ENCODE measurements around the gene RAB10. TPM values are rescaled to one million over a fixed set of nuclear protein-coding genes. Genes with fewer than 3 reads are reported as not detected.
"Not testable (repeated sequence)": the region's sequence is repeated elsewhere in the genome, so short reads cannot be mapped to it uniquely, and the experiment has no call there.

The RAB10 gene
- 115 and 119 TPM in 2 replicates for total RNA-seq

DNA sequence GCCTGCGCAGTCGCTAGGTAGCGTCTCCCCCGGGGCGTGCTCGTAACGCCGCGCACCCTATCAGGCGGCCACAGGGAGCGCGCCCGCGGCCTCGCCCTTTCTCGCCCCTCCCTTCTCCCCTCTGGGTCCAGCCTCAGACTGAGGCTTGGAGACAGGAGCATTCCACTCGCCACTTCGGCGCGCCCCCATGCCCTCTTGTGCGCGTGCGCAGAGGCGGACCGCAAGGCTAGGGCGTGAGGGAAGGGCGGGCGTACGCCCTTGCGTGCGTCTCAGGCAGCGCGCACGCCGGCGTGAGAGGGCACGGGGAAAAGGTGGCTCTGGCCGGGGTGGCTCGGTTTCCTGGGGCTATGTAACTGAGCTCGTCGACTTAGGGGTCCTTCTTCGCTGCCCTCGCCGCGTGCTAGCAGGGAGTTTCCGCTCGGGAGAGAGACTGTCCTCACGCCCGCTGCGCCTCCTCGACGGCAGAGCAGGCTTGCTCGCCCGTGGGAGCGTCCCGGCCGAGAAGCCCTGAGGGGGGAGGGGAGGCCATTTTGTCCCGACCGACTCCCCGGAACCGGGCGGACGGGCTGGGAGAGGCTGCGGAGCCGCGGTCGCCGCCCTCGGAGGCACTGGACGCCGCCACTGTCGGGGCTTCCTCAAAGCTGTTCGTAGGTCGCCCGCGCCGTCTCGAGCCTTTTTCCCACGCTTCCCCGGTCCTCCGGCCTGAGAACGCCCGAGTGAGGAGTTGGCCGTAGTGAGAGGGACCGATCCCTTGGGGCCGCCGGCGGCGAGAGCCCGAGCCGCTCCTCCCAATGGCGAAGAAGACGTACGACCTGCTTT lies at the start of gene RAB10:
Gene RAB10, plus strand, starts transcription at position 267 of the 819 bp plus-strand sequence. Its CDS starts 525 bp downstream, at position 792.
- intact Hi-C loops (cut with micrococcal nuclease) = loop anchor here (1.0 to 10.0 kb wide), 5 partner anchors 34 to 1059 kb away; partner anchors contain the start of genes ASXL2, DNAJC27, HADHA and HADHB

DNA sequence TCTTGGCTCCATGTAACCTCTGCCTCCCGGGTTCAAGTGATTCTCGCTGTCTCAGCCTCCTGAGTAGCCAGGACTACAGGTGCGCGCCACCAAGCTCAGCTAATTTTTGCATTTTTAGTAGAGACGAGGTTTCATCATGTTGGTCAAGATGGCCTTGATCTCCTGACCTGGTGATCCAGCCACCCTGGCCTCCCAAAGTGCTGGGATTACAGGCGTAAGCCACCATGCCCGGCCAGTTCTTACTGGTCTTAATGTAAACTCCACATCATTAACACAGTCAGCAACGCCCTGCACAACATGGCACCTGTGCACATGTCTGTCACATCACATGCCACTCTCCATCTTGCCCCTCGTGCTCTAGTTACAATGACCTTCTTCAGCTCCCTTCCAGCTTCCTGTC lies 45.8 kb upstream of the RAB10 start:
- intact Hi-C loops (cut with micrococcal nuclease) = no loop called here

DNA sequence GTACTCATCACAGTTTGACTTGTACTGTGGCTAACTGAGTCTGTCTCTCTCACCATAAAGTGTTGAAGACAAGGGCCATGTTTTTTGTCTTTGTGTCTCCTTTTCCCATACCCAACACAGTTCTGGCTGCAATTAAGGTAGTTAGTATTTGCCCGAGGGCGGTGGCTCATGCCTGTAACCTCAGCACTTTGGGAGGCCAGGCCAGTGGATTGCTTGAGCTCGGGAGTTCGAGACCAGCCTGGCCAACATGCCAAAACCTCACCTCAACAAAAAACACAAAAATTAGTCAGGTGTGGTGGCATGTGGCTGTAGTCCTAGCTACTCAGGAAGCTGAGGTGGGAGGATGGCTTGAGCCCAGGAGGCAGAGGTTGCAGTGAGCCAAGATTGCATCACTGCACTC lies 44.7 kb upstream of the RAB10 start:
- intact Hi-C loops (cut with micrococcal nuclease) = no loop called here

DNA sequence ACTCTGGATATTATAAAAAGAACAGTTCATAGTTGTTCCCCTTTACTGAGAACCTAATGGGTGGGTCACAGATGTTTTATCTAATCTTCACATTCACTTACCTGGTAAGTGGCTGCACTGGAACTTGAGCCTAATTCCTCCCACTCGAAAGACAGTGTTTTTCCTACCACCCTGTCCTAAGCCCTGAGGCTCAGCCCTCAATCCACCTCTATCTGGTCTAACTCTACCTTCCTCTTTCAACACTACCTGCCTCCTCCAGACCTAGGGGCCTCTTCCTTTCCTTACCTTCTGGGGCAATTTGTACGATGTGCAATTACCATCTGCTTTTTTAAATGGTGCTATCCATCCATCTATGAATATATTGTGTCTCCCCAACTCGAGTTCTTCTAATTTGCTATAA lies 41.9 kb upstream of the RAB10 start:
- intact Hi-C loops (cut with micrococcal nuclease) = loop anchor here (1.0 to 5.0 kb wide), 3 partner anchors 40 to 153 kb away; partner anchors contain the start of gene RAB10

DNA sequence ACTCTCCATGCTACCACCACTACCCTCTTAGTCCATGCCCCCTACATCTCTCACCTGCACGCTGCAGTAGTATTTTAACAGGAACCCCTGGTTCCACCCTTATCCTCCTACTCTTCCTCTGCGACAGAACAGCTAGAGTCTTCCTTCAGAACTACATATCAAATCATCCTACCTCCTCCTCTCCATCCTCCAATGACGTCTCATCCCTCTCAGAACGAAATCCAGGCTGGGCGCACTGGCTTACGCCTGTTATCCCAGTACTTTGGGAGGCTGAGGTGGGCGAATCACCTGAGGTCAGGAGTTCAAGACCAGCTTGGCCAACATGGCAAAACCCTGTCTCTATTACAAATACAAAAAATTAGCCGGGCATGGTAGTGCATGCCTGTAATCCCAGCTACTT lies 41.3 kb upstream of the RAB10 start:
- intact Hi-C loops (cut with micrococcal nuclease) = loop anchor here (5.0 kb wide), 1 partner anchor 40 kb away; no protein-coding TSS in a partner anchor

DNA sequence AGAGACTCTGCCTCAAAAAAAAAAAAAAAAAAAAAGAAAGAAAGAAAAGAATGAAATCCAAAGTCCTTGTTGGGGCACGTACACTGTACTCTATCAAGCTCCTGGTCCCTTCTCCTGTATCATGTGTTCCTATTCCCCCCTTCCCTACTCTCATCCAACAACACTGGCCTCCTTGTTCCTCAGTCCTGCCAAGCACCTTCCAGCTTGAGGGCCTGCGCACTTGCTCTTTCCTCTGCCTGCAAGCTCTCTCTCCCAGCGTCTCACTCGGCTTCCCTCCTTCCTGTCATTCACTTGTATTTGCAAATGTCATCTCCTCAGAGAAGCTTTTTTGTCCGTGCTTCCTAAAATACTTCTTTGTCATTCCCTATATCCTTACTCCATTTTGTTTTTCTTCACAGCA lies 40.8 kb upstream of the RAB10 start:
- intact Hi-C loops (cut with micrococcal nuclease) = loop anchor here (5.0 kb wide), 1 partner anchor 41 kb away; no protein-coding TSS in a partner anchor

DNA sequence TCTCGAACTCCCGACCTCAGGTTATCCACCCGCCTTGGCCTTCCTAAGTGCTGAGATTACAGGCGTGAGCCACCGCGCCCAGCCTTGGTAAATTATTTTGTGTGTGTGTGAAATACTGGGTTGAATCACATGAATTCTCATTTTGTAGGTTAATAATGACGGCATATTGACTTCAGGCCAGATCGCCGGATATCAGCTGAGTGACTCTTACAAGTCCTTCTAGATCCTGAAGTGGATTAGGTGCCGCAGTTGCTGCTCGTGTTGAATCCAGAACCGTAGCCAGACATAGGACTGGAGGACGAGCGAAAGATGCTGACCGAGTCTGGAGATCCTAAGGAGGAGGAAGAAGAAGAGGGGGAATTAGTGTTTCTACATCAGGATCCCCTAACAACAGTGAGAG lies 39.4 kb upstream of the RAB10 start:
- intact Hi-C loops (cut with micrococcal nuclease) = loop anchor here (5.0 kb wide), 1 partner anchor 42 kb away; no protein-coding TSS in a partner anchor

DNA sequence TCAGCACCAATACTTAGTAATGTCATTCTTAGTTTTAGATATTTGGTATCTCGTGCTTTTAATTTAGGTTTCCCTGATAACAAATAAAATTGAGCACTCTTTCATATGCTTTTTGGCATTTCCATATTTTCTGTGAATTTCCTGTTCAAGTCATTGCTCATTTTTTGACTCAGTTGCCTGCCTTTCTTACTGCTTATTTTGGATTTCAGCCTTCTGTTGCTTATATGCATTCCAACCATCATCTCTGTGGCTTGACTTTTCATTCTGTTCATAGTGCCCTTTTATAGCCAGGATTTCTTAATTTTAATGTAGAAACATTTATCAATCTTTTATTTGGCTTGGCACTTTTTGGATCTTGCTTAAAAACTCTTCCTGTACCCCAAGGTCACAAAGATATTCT lies 37.0 kb upstream of the RAB10 start:
- intact Hi-C loops (cut with micrococcal nuclease) = no loop called here

DNA sequence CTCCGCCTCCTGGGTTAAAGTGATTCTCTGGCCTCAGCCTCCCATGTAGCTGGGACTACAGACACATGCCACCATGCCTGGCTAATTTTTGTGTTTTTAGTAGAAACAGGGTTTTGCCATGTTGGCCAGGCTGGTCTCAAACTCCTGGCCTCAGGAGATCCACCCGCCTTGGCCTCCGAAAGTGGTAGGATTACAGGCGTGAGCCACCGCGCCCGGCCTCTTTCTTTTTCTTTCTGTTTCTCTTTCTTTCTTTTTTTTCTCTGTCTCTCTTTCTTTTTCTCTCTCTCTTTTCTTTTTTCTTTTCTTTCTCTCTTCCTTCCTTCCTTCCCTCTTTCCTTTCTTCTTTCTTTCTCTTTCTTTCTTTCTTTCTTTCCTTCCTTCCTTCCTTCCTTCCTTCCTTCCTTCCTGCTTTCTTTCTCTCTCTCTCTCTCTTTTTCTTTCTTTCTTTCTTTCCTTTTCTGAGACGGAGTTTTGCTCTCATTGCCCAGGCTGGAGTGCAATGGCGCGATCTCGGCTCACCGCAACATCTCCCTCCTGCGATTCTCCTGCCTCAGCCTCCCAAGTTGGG lies 35.0 kb upstream of the RAB10 start:
- intact Hi-C loops (cut with micrococcal nuclease) = not testable (repeated sequence)

DNA sequence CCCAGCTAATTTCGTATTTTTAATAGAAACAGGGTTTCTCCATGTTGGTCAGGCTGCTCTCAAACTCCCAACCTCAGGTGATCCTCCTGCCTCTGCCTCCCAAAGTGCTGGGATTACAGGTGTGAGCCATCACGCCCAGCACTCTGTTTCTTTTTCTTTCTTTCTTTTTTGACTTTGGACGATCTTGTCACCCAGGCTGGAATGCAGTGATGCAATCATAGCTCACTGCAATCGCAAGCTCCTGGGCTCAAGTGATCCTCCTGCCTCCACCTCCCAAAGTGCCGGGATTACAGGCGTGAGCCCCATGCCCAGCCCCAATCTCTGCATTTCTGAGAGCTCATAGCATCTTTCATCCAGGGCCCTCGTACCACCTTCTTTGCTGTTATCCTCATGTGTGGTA lies 34.5 kb upstream of the RAB10 start:
- intact Hi-C loops (cut with micrococcal nuclease) = not testable (repeated sequence)

DNA sequence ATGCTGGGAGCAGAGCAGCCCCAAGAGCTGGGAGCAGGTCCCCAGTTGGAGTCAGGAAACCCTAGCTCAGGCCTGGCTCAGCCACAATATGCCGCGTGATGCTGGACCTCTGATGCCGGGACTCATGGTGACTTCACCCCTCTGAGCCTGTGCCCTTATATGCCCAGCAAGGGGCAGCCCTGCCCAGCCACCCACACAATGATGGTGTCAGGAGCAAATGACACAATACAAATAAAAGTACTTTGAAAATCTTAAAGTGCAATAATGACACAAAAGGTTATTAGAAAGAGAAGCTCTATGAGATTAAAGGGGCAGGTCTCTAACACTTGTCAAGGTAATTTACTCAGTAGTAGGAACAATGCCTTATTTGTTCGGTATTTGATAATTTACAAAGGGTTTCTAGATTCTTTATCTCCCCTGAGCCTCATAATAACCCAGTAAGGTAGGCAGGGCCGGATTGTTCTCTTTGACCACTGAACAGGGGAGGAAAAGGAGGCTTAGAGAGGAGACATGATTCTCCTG lies 33.3 kb upstream of the RAB10 start:
- intact Hi-C loops (cut with micrococcal nuclease) = no loop called here

DNA sequence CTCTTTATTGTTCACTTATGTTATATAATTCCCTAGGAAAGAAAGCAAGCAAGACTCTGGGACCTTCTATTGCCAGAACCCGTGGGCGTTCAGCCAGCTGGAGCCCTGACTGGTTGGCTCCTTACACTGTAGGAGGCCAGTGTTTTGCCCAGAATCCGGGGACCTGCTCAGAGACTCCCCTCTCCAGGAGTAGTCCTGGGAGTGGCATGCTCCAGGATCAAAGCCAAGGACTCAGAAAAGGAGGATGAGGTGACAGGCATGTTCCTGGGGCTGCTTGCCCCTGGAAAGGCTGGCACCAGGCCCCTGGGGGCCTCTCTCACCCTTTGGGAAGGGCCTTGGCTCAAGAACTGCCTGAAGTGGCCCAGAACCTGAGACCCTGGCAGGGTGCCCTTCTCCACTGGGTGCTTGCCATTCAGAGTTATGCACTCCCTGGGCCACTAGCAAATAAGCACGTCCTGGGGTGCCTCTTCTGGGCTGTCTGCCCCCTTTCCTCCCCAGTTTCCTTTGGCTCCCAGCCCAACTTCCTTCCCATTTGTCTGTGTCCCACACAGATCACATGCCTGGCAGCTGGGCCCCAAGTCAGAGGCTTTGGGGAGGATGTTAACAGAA lies 32.0 kb upstream of the RAB10 start:
- intact Hi-C loops (cut with micrococcal nuclease) = no loop called here

DNA sequence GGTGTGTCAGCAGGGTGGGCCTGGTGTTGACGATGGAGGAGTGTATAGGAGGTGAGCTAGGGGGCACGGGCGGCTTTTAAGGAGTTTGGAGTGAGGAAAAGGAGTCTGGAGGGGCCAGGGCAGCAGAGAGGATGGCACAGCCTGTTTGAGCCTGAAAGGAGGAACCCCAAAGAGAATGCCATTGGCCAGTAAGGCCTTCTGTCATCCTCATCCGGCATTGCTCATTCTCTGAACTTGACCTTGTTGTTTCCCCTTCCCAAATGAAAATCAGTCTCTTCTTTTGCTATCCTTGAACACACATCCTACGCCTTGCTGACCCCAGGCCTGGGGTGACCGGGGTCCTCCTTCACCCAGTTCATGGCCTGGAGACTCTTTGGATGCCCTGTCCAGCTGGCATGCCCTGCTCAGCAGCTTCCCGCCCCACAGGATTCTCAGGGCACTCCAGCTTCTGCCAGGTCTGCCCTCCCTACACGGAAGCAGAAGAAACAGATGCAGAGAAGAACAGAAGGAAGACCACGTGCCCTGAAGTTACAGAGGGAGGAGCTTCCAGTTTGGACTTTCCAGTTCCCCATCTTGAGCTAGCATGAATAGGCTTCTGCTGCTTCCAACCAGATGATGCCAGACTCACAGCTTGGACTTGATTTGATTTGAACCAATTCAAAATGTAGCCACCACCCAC lies 31.1 kb upstream of the RAB10 start:
- intact Hi-C loops (cut with micrococcal nuclease) = no loop called here

DNA sequence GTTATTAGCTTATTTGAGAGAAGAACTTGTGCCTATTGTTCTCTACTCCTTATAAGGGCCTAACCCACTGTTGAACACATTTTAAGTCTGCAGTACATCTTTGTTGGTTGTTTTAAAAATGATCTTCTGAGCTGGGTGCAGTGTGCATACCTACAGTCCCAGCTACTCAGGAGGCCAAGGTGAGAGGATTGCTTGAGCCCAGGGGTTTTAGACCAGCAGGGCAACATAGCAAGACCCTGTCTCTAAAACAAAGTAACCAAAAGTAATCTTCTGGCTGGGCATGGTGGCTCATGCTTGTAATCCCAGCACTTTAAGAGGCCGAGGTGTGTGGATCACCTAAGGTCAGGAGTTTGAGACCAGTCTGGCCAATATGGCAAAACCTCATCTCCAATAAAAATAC lies 25.8 kb upstream of the RAB10 start:
- intact Hi-C loops (cut with micrococcal nuclease) = no loop called here

DNA sequence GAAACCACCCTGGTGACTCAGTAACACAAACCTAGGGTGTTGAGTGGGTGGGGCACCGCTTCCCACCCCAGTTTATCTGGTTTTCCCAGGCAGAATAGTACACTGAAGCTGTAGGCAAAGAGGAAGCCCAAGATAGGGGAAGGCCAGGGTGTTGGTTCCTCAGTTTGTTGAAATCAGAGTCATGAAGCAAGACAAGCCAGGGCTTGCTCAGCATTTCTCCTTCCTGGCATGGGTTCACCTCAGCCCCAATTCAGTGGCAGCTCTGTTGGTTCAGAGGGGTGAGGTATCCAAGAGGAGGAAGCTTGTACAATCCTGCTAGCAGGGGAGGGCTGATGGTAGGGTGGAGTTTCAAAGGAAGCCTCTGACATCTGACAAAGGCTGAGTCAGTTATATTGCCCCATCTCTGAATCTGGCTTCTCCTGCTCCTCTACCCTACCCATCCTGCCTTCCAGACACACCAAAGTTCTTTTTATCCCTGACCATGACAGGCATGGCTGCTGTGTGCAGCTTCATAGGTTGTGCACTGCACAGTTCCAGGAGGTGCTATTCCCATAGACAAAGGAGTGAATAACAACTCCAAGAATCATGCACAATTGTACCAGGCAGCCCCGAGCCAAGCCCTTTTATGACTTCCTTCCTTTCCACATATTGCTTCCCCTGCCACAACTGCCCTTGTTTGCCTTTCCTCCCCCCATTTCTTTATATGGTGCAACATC lies 24.9 kb upstream of the RAB10 start:
- intact Hi-C loops (cut with micrococcal nuclease) = no loop called here

DNA sequence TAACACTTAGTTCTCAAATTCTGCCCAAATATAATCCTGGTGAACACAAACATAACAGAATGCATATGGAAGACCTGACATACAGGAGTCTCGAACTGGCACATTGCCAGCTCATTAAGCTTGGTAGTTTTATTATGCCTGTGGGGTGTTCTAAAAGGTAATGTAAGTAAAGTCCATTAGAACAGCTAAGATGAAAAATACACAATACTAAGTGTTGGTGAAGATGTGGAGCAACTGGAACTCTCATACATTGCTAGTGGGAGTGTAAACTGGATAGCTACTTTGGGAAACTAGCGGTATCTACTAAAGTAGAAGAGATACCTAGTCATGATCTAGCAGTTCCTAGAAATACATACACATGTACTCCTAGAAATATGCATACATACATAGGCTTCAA lies 24.3 kb upstream of the RAB10 start:
- intact Hi-C loops (cut with micrococcal nuclease) = no loop called here

DNA sequence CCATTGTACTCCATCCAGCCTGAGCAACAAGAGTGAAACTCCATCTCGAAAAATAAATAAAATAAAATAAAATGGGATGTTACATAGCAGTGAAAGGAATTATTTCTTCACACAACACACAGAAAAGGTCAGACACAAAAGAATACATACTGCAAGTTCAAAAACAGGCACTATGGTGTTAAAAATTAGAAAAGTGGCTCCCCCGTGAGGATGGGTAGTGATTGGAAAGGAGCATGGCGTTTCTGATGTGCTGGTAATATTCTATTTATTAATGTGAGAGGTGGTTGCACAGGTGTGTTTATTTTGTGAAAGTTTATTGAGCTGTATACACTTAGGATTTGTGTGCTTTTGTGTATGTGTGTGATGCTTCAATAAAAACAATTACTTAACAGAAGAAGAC lies 22.9 kb upstream of the RAB10 start:
- intact Hi-C loops (cut with micrococcal nuclease) = no loop called here

DNA sequence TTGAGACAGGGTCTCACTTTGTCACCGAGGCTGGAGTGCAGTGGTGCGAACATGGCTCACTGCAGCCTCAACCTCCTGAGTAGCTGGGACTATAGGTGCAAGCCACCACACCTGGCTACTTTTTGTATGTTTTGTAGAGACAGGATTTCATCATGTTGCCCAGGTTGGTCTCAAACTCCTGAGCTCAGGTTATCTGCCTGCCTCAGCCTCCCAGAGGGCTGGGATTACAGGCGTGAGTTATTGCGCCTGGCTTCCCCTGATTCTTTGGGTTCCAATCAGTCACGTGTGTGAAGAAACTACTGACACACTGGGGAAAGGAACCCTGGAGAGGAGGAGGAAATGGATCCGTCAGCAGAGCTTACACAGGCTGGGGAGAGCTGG lies 22.3 kb upstream of the RAB10 start:
- intact Hi-C loops (cut with micrococcal nuclease) = no loop called here

DNA sequence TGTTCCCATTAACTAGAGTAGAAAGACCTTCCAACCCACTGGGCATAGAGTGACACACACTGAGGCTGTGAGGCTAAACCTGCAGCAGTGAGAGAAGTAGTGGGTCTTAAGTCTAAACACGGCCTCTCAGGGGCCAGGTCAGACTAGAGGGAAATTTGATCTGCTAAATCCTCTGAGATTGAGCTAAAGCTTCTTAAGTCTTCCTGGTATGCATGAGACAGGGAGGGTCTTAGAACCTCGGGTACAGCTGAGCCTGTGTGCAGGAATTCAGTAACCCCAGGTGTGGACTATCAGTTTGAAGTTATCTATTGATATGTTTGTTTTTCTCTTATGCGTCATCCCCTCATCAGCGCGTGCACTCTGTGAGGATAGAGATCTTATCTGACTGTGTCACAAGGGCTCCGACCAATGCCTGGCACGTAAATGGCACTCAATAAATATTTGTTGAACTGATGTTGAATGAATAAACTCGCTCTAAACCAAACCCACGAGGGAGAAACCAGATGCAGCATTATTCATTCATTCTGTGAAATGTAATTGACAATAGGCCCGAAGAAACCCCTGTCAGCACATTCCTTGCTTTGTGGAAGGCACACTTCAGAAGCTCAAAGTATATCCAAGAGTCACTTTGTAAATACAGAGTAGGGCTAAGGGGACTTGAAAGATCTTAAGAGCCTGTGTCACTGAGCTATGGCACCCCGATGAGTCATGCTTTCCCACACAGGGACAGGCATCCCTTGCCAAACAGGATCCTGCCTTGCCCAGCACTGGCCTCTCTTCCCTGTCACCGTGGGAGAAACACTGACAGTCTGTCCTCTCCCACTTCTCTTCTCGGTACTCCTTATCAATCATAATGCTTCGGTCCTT lies 21.7 kb upstream of the RAB10 start:
- intact Hi-C loops (cut with micrococcal nuclease) = no loop called here

DNA sequence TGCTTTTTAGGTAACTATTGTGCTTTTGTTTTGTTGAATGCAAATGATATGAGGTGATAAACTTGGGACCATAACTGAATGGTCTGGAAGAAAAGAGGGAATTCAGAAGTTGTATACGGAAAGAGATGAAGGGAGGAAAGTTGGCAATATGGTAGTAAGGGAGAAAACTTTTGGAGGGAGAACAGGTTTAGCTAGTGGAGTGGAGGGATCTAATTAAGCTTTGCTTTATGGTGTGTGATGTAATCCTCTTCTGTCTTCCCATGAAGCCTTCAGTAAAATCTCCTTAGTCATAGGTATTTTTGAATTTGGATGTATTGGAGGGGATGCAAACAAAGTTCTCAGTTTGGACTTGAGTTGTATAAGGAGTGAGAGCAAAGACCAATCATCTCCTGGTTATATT lies 20.2 kb upstream of the RAB10 start:
- intact Hi-C loops (cut with micrococcal nuclease) = no loop called here
